ENCODE data around the gene FGGY.

DNA sequence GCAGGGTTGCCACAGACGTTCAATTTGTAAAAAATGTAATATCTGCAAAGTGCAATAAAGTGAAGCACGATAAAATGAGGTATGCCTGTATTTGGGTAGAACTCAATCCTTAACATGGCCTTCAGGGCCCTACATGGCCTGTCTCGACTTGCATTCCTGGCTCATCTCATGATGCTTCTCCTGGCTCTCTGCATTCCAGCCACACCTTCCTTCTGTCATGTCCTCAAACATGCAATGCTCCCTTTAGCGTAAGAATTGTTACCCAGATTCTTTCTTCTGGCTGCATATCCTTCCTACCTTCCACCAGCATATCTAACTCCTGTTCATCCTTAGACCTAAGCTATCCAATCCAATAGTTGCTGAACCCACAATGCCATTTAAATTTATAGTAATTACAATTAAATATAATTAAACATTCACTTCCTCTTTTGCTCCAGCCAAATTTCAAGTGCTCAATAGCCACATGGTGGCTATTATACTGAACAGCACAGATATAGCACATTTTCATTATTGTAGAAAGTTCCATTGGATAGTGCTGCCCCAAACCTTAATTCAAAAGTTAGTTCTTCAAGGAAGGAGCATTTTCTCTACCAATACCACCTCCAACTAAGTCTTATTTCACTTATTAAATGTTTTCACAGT, 32.6 kb downstream of the FGGY start:
- TF ChIP-seq, protein P1, sequence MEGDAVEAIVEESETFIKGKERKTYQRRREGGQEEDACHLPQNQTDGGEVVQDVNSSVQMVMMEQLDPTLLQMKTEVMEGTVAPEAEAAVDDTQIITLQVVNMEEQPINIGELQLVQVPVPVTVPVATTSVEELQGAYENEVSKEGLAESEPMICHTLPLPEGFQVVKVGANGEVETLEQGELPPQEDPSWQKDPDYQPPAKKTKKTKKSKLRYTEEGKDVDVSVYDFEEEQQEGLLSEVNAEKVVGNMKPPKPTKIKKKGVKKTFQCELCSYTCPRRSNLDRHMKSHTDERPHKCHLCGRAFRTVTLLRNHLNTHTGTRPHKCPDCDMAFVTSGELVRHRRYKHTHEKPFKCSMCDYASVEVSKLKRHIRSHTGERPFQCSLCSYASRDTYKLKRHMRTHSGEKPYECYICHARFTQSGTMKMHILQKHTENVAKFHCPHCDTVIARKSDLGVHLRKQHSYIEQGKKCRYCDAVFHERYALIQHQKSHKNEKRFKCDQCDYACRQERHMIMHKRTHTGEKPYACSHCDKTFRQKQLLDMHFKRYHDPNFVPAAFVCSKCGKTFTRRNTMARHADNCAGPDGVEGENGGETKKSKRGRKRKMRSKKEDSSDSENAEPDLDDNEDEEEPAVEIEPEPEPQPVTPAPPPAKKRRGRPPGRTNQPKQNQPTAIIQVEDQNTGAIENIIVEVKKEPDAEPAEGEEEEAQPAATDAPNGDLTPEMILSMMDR (IDR thresholded peaks at IDR 0.05): no peak
- no peak for TF ChIP-seq POLR2A (IDR thresholded peaks at IDR 0.05)
